AG08396 (cell line): ENCODE data around the gene SLFN14.
"Not testable (repeated sequence)": the region's sequence is repeated elsewhere in the genome, so short reads cannot be mapped to it uniquely, and the experiment has no call there.

ENCODE experiments used
- DNase-seq: peaks from one replicate; pipeline ENCODE4 v3.0.0; 2012; ENCODE audit warnings: low spot score, mixed read lengths

Gene SLFN14

GRCh38 chr17:35559495-35560210, 966 bp downstream of the SLFN14 start:
- DNase-seq, result no peak

GRCh38 chr17:35557353-35557752, 3.3 kb downstream of the SLFN14 start:
- no peak for DNase-seq

GRCh38 chr17:35555691-35556090, 4.9 kb downstream of the SLFN14 start:
- DNase-seq, result no peak

- DNase-seq, result no peak
Observed at GRCh38 chr17:35554668-35555067, 6.0 kb downstream of the SLFN14 start.

GRCh38 chr17:35553310-35553709, 7.3 kb downstream of the SLFN14 start:
- DNase-seq, result no peak

- DNase-seq, result no peak
Observed at GRCh38 chr17:35548978-35549377, 11.6 kb downstream of the SLFN14 start.

GRCh38 chr17:35548208-35548810, 12.3 kb downstream of the SLFN14 start:
- no peak for DNase-seq

GRCh38 chr17:35546487-35546886, 14.1 kb downstream of the SLFN14 start:
- no peak for DNase-seq

GRCh38 chr17:35545150-35545549, 15.5 kb downstream of the SLFN14 start:
- DNase-seq, result no peak

GRCh38 chr17:35543856-35544255, 16.8 kb downstream of the SLFN14 start:
- no peak for DNase-seq

- no peak for DNase-seq
Observed at GRCh38 chr17:35542990-35543389, 17.6 kb downstream of the SLFN14 start.

- no peak for DNase-seq
Observed at GRCh38 chr17:35541434-35541833, 19.2 kb downstream of the SLFN14 start.

- peak; percentile 36 for DNase-seq
Observed at GRCh38 chr17:35540589-35541404, 19.8 kb downstream of the SLFN14 start.

- no peak for DNase-seq
Observed at GRCh38 chr17:35539659-35540026, 21.0 kb downstream of the SLFN14 start.

- DNase-seq, result no peak
Observed at GRCh38 chr17:35537601-35538141, 22.9 kb downstream of the SLFN14 start, which contains the start of gene SLFN12L. Gene SLFN12L, minus strand, starts transcription at chr17:35537678. Its CDS starts 15,314 bp downstream, at chr17:35522364.

GRCh38 chr17:35536664-35537171, 23.9 kb downstream of the SLFN14 start:
- DNase-seq, result no peak

GRCh38 chr17:35535406-35535805, 25.2 kb downstream of the SLFN14 start:
- DNase-seq, result not testable (repeated sequence)

GRCh38 chr17:35534576-35535093, 26.0 kb downstream of the SLFN14 start:
- no peak for DNase-seq

- DNase-seq, result no peak
Observed at GRCh38 chr17:35531160-35531559, 29.5 kb downstream of the SLFN14 start.

GRCh38 chr17:35529866-35530265, 30.8 kb downstream of the SLFN14 start:
- DNase-seq, result no peak

- DNase-seq, result not testable (repeated sequence)
Observed at GRCh38 chr17:35529326-35529725, 31.3 kb downstream of the SLFN14 start.

- no peak for DNase-seq
Observed at GRCh38 chr17:35523296-35523695, 37.3 kb downstream of the SLFN14 start.
